Measurements from ENCODE around the gene SOX9.

The SOX9 gene

DNA sequence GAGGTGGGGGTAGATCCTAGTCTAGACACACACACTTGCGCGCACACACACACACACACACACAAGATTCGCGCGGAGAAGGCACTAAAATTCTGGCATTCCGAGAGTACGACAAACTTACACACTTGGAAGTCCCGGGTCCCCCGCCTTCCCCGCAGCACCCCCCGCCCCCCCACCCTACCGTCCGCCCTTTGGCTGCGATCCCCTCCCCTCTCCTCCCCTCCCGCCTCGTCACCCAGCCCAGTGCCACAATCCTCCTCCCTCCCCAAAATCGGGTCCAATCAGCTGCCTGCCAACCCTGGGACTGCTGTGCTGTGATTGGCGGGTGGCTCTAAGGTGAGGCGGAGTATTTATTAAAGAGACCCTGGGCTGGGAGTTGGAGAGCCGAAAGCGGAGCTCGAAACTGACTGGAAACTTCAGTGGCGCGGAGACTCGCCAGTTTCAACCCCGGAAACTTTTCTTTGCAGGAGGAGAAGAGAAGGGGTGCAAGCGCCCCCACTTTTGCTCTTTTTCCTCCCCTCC is at the start of gene SOX9:
Gene SOX9 (plus strand): TSS at position 379 of the 522 bp plus-strand sequence. CDS start 372 bp downstream, outside the sequence.
- Mint-ChIP-seq H3K4me1 (ENCODE audit: low read depth) (peaks cover 3% of the 10 kb centered on the region), H3K36me3 (ENCODE audit: low read depth) (peaks cover 7% of the 10 kb centered on the region), H3K9me3 (no peaks in the 10 kb centered on the region), H3K27ac (peak within 1 kb of the TSS; percentile 63), H3K4me3 (peak within 1 kb of the TSS; percentile 20), H3K27me3 (peaks cover 73% of the 10 kb centered on the region)

DNA sequence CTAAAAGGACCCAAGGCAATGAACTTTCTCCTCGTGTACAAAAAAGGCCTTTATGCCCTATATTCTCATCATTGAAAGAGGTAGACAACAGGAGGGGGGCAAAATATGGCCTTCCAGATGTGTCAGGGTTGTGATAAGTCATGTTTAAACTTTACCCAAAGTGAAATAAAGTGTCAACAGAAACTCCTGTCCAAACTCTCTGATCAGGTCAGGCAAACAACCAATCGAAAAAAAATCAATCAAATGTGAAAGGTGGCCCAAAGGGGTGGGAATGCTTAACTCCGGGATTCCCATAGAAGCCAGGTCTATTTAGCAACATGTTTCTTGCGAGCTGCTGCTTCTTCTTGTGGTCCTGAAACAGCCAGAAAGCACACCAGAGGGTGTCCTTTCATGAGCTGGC is 49.5 kb upstream of the SOX9 start:
- no peaks in the 10 kb centered on the region for H3K4me1 Mint-ChIP-seq (ENCODE audit: low read depth)
- no peaks in the 10 kb centered on the region for H3K36me3 Mint-ChIP-seq (ENCODE audit: low read depth)
- H3K9me3 Mint-ChIP-seq: peaks cover under 1% of the 10 kb centered on the region
- no peak overlapping the region for H3K27ac Mint-ChIP-seq
- no peaks in the 10 kb centered on the region for H3K27me3 Mint-ChIP-seq
- H3K4me3 Mint-ChIP-seq: no peak overlapping the region

DNA sequence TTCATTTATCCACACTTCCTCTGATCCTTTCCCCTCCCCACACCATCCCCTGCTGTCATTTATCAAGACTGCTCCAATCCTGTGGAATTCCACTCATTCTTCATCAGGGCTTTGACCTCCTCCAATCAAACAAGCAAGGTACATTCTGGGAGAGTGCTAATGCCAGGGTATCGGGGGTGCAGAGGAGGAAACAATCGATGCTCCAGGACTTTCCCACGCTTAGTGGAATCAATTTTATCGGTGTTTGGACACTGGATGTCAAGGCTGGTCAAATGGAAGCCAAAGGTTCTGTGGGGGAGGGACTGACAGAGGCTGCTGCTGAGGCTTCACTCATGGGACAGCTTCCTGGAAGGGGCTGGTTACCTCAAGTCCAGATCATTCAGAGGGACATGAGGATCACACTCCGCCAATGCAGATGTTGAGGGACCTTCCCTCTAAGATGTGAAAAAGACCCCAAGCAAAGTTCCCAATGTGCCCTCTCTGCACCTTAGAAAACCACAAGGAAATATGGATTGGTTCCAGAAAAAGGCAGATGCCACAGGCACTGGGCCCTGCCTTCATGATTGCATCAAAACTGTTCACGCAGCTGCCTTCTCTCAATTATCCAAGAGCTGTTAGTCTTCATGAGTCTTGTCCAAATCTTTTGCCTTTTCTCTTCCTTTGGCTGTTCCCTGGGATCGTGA is 44.7 kb upstream of the SOX9 start:
- peaks cover 3% of the 10 kb centered on the region for H3K9me3 Mint-ChIP-seq
- no peaks in the 10 kb centered on the region for H3K36me3 Mint-ChIP-seq (ENCODE audit: low read depth)
- H3K27ac Mint-ChIP-seq: no peak overlapping the region
- H3K4me1 Mint-ChIP-seq (ENCODE audit: low read depth): no peaks in the 10 kb centered on the region
- H3K4me3 Mint-ChIP-seq: no peak overlapping the region
- no peaks in the 10 kb centered on the region for H3K27me3 Mint-ChIP-seq

DNA sequence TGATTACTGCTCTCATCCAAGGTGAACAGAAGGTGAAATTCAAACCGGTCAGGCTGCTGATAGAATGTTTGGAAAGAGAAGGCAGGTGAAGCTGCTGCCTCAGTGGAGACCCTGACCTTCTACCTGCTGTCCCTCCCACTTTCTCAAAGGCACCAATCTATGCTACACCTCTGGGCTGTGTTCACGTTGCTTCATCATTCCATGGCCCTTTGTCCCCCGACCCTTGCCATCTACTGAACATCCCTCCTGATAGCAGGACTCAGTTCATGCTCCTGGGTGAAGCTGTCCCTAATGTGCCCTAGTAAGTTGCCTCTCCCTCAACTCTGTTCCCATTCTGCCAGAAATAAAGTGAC is 44.2 kb upstream of the SOX9 start:
- Mint-ChIP-seq H3K27ac (no peak overlapping the region), H3K27me3 (no peaks in the 10 kb centered on the region)

DNA sequence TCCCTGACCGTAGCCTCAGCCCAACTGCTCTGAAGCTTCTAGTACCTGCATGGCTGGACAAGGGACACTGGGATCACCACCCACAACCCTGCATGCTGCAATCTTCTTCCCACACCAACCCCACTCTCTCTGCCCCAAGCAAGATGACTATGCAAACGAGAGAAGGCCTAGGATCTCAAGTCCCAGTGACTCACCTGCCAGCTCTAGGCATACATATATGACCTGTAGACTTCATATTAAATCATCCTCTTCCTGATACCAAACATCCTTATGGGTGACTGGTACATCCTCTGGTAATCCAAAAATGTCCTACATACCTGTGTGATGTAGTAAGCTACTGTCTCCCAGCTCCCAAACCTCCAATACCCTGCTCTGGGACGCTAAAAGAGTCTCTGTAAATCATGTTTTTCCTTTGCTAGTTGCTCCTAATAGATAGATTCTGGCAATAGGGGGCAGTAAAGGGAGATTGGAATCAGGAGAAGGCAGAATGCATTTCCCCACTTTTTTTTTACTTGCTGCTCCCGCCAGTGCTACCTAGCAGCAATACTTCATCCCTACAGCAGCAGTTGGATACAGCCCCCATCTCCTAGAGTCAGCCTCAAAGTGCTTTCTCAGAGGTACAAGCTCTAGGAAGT is 43.4 kb upstream of the SOX9 start:
- Mint-ChIP-seq H3K4me3 (no peak overlapping the region), H3K9me3 (peaks cover 3% of the 10 kb centered on the region)

More for the DNA sequence above, 44.2 kb upstream of the SOX9 start:
- peaks cover 3% of the 10 kb centered on the region for H3K9me3 Mint-ChIP-seq
- no peaks in the 10 kb centered on the region for H3K36me3 Mint-ChIP-seq (ENCODE audit: low read depth)
- no peak overlapping the region for H3K4me3 Mint-ChIP-seq
- no peaks in the 10 kb centered on the region for H3K4me1 Mint-ChIP-seq (ENCODE audit: low read depth)

DNA sequence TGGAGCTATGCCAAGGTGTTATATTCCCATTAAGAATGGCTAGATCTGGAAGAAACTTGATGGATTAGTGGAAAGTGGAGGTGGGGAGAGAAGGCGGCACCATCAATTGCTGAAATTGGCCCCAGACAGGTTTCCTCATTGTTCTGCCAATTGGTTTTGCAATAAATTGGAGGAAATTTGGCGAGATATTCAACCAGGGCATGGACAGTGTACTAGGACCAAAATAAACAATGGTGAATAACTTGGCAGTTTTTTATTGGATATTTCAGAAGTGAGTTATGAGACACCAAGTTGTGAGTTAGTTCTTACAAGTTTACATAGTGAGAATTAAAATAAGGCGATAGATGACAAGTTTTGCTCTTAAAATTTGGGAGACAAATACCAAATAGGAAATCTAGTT is 41.1 kb upstream of the SOX9 start:
- H3K4me3 Mint-ChIP-seq: no peak overlapping the region
- no peaks in the 10 kb centered on the region for H3K36me3 Mint-ChIP-seq (ENCODE audit: low read depth)
- no peak overlapping the region for H3K27ac Mint-ChIP-seq
- no peaks in the 10 kb centered on the region for H3K27me3 Mint-ChIP-seq
- peaks cover 3% of the 10 kb centered on the region for H3K9me3 Mint-ChIP-seq
- H3K4me1 Mint-ChIP-seq (ENCODE audit: low read depth): no peaks in the 10 kb centered on the region

More for the DNA sequence above, 43.4 kb upstream of the SOX9 start:
- Mint-ChIP-seq H3K4me1 (ENCODE audit: low read depth) (no peaks in the 10 kb centered on the region), H3K27ac (no peak overlapping the region), H3K27me3 (no peaks in the 10 kb centered on the region), H3K36me3 (ENCODE audit: low read depth) (no peaks in the 10 kb centered on the region)

DNA sequence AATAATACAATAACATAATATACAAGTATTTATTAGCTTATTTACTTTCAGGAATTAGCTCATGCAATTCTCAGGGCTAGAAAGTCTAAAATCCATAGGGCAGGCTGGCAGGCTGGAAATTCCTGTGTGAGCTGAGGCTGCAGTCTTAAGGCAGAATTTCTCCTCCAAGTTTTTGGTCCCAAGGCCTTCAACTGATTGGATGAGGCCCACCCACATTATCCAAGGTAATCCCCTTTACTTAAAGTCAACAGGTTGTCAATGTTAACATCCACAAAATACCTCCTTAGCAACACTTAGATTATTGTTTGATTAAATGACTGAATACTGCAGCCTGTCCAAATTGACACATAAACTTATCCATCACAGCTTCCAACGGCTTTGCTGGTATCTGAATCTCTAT is 32.9 kb upstream of the SOX9 start:
- no peaks in the 10 kb centered on the region for H3K4me1 Mint-ChIP-seq (ENCODE audit: low read depth)
- H3K36me3 Mint-ChIP-seq (ENCODE audit: low read depth): no peaks in the 10 kb centered on the region
- H3K9me3 Mint-ChIP-seq: no peaks in the 10 kb centered on the region
- H3K4me3 Mint-ChIP-seq: no peak overlapping the region
- no peaks in the 10 kb centered on the region for H3K27me3 Mint-ChIP-seq
- H3K27ac Mint-ChIP-seq: no peak overlapping the region

DNA sequence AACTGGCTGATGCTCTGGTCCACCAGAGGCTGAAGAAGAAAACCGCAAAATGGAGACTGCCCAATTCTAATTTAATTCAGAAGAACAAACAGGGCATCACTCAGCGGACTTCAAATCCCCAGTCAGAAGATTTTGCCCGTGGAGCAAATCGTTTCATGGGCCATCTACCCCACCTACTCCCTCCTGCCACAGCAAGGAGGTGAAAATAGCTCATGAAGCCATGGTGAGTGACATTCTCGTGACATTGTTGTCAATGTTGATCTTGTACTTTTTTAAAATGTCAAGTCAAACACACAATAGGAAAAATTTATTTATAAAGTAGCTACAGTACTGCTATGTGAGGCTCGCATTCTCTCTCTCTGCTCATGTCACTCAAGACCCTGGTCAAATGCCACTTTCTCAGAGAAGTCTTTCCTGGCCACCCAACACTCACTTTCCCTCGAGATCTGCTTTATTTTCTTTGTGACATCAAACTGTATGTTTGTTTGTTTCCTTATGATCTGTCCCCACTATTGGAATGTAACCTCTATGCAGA is 31.3 kb upstream of the SOX9 start:
- Mint-ChIP-seq H3K36me3 (ENCODE audit: low read depth) (no peaks in the 10 kb centered on the region), H3K4me1 (ENCODE audit: low read depth) (no peaks in the 10 kb centered on the region), H3K27ac (no peak overlapping the region), H3K4me3 (no peak overlapping the region), H3K27me3 (no peaks in the 10 kb centered on the region), H3K9me3 (no peaks in the 10 kb centered on the region)

DNA sequence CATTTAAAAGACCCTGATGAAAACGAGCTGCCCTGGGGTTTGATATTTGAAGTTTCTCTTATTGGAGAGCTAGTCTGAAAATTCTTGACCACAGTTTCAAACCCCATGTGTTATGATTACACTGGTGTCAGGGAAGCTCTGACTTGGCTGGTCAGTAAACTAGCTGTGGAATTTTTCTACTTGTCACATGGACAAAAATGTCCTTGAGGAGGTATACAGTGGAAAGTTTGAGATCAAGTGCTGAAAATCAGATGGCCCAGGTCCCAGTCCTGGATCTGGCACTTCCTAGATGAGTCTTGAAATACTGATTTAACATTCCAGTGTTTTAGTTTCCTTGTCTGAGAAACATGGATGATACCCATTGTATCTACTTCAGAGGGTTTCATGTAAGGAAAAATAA is 30.7 kb upstream of the SOX9 start:
- Mint-ChIP-seq H3K4me1 (ENCODE audit: low read depth) (no peaks in the 10 kb centered on the region), H3K4me3 (no peak overlapping the region)

DNA sequence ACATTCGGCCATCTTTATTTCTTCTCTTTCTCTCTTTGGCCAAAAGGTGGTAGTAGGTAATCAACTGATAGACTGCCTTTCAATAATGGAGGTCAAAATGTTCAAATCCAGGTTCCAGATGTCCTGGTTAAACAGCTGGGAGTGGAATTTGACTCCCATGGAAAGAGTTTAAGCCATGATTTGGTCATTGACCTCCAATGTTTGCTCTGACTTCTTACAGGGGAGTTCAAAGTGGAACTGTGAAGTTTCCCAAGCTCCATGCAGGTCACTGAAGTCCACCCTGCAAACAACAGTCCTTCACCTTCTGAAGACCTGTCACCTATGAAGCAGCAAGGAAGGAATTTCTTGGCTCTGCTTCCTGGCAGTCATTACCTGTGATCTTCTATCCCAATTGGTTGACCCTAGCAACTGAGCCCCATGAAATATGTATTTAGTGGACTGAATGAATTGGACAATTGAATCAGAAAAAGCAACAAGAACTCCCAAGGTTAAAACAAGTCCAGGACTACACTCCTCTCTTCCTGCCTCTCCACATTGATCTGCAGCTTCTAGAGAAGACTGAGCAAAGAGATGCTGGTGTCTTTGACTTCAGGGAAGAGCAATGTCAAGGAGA is 28.0 kb upstream of the SOX9 start:
- Mint-ChIP-seq H3K36me3 (ENCODE audit: low read depth) (no peaks in the 10 kb centered on the region), H3K27ac (no peak overlapping the region), H3K4me1 (ENCODE audit: low read depth) (no peaks in the 10 kb centered on the region), H3K27me3 (no peaks in the 10 kb centered on the region), H3K4me3 (no peak overlapping the region), H3K9me3 (peaks cover 2% of the 10 kb centered on the region)

More for the DNA sequence above, 30.7 kb upstream of the SOX9 start:
- Mint-ChIP-seq H3K9me3 (no peaks in the 10 kb centered on the region), H3K27ac (no peak overlapping the region), H3K36me3 (ENCODE audit: low read depth) (no peaks in the 10 kb centered on the region), H3K27me3 (no peaks in the 10 kb centered on the region)

DNA sequence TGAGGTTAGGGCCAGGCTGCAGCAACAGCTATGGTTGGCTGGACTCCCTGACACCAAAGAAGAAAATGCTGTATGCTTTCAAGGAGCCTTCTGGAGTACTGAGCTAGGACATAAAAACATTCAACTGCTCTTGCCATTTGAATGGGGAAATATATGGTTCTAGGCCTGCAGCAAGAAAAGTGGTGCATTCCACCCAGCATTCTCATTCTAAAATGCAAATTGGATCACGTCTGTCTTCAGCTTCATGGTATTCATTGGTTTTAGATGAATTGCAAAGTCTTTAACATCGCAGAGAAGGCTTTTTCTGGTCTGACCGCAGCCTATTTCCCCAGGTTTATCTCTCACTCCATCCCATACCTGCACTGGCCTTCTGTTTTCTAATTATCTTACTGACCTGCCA is 27.1 kb upstream of the SOX9 start:
- no peak overlapping the region for H3K4me3 Mint-ChIP-seq
- no peaks in the 10 kb centered on the region for H3K27me3 Mint-ChIP-seq
- no peaks in the 10 kb centered on the region for H3K36me3 Mint-ChIP-seq (ENCODE audit: low read depth)
- no peak overlapping the region for H3K27ac Mint-ChIP-seq
- peaks cover 11% of the 10 kb centered on the region for H3K9me3 Mint-ChIP-seq
- no peaks in the 10 kb centered on the region for H3K4me1 Mint-ChIP-seq (ENCODE audit: low read depth)

DNA sequence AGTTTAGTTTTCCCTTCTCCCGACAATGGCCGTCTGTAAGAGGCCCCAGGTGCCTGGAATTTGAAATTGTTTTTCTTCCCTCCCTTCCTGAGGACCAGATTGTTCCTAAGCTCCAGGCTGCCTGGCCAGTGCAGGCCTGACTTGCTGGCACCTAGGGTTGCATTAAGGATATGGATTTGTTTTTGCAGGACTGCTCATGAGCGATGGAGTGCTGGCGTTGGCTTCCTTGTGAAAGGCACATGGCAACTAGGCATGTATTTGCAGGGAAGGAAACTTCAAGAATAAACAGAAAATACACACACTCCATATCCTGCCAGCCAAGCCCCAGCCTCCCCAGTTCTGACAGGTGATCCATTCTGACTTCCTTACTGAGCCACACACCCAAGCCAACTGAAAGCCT is 25.5 kb upstream of the SOX9 start:
- H3K4me1 Mint-ChIP-seq (ENCODE audit: low read depth): no peaks in the 10 kb centered on the region
- no peak overlapping the region for H3K27ac Mint-ChIP-seq
- no peaks in the 10 kb centered on the region for H3K36me3 Mint-ChIP-seq (ENCODE audit: low read depth)
- H3K4me3 Mint-ChIP-seq: no peak overlapping the region
- H3K9me3 Mint-ChIP-seq: peaks cover 11% of the 10 kb centered on the region
- H3K27me3 Mint-ChIP-seq: no peaks in the 10 kb centered on the region

DNA sequence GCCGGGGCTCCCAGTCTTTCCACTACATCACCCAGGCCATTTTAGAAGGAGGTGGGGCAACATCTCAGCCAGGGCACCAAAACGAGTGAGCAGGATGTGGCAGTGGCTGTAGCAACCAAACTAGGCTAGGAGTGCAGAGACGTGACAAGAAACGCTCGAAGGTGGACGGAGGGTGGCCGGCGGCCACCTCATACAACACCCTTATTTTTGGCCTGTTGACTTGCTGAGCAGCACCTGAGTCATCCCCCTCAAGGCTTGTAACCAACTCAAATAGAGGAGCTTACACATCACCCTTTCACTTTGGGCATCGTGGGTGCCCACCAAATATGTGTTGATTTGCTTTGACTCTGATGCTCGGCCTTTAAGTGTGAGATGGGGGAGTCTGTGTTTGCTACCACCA is 23.7 kb upstream of the SOX9 start:
- H3K27me3 Mint-ChIP-seq: no peaks in the 10 kb centered on the region
- H3K9me3 Mint-ChIP-seq: peaks cover 11% of the 10 kb centered on the region
- H3K4me1 Mint-ChIP-seq (ENCODE audit: low read depth): no peaks in the 10 kb centered on the region

DNA sequence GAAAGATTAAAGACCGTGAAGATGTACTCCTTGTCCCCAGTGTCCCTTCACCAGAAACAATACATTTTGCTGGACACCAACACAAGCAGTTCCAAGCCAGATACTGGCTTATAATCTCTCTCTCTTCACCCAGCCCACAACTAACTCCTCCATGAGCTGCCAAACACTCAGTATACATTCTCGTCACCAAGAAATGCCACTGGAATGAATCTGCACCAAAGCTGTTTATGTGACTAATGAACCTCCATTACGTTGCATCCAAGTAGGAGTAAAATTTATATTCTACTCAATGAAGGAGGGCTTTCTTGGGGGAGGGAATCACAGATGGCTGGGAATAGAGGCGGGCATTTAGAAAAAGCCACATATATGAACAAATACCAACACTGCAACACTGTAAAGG is 20.9 kb upstream of the SOX9 start:
- Mint-ChIP-seq H3K27me3 (no peaks in the 10 kb centered on the region), H3K36me3 (ENCODE audit: low read depth) (no peaks in the 10 kb centered on the region), H3K4me3 (no peak overlapping the region), H3K27ac (no peak overlapping the region), H3K4me1 (ENCODE audit: low read depth) (no peaks in the 10 kb centered on the region), H3K9me3 (peaks cover 11% of the 10 kb centered on the region)

More for the DNA sequence above, 23.7 kb upstream of the SOX9 start:
- Mint-ChIP-seq H3K36me3 (ENCODE audit: low read depth) (no peaks in the 10 kb centered on the region), H3K4me3 (no peak overlapping the region), H3K27ac (no peak overlapping the region)

DNA sequence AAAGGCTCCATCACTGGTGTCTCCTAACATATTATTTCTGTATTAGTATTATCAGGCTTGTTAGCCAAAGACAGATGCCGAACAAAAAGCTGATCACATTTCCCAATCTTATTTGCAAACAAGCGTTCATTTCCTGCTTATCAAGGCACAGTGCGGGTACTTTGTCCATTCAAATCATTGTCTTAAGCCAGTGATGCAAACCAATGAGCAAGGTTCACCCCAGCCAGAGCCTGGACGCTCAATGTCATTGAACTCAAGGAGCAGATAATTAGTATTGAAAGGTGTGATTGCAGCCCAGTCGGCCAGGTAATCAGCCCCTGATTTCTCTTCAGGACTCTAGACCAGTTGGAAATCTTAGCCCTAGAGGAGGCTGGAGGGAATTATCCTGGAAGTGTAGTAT is 20.4 kb upstream of the SOX9 start:
- peaks cover 11% of the 10 kb centered on the region for H3K9me3 Mint-ChIP-seq

More for the DNA sequence above, 20.4 kb upstream of the SOX9 start:
- no peaks in the 10 kb centered on the region for H3K4me1 Mint-ChIP-seq (ENCODE audit: low read depth)
- H3K36me3 Mint-ChIP-seq (ENCODE audit: low read depth): no peaks in the 10 kb centered on the region
- H3K27ac Mint-ChIP-seq: no peak overlapping the region
- no peaks in the 10 kb centered on the region for H3K27me3 Mint-ChIP-seq
- H3K4me3 Mint-ChIP-seq: no peak overlapping the region
